Peyer's patch (tissue), 4 donors: Measurements from ENCODE around the gene CSNK1A1.
"Not testable (repeated sequence)": the region's sequence is repeated elsewhere in the genome, so short reads cannot be mapped to it uniquely, and the experiment has no call there.

Experiments
- CTCF ChIP-seq, 6 experiments: fragments of 450-650 bp in 4 of 6; fragments of 200-600 bp in 2 of 6; sonication (generic) in 1 of 6; IDR thresholded peaks; one replicate each; pipeline ENCODE4 v1.5.1; 2017 to 2019; ENCODE audit warnings: antibody characterized with exemption in 6 of 6, mild to moderate bottlenecking in 3 of 6, moderate library complexity in 1 of 6
- POLR2A ChIP-seq, 2 donors: fragments of 450-650 bp; IDR thresholded peaks; one replicate each; pipeline ENCODE4 v1.5.1; 2017; ENCODE audit warnings: antibody characterized with exemption in 2 of 2, mild to moderate bottlenecking in 2 of 2, moderate library complexity in 2 of 2

- peak in 5 of 6 experiments; percentile 59 to 94 (median 84) for TF ChIP-seq CTCF (IDR thresholded peaks at IDR 0.05)
- not testable (repeated sequence) for TF ChIP-seq POLR2A (IDR thresholded peaks at IDR 0.05)
Measured at GRCh38 chr5:149564542-149565140, 13.4 kb upstream of the CSNK1A1 start.
